ENCODE results near the gene TCEANC2.

TCEANC2 gene

DNA sequence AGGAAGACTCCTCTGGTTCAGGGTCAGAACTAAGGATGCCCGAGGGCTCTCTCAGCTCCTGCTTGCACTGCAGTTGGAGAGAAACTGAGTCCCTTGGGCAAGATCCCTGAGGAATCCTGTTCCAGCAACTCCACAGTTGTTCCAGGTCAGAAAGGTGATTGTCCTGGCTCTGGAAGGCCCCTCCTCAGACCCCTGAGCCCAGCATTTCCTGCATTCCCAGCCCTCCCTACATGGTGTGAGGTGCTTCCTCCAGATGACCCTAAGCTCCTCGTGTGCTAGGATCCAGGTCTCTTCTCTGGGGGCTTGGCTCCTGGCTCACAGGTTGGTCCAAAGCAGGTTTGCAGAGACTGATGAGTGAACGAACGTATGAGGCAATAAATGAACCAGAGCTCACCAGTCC is 46.9 kb upstream of the TCEANC2 start:
- Histone ChIP-seq H3K27ac (ENCODE audit: low read depth, low read length) (no peak overlapping the region), H4K20me1 (ENCODE audit: control insufficient read depth, insufficient read depth, low read depth, low read length) (no peaks in the 10 kb centered on the region), H3K9me2 (replicated peaks; ENCODE audit: control insufficient read depth, low read length) (no peaks in the 10 kb centered on the region), H3K9me3 (ENCODE audit: control insufficient read depth, insufficient read depth, low read length) (no peaks in the 10 kb centered on the region), H3F3A (ENCODE audit: control insufficient read depth, insufficient read depth) (no peaks in the 10 kb centered on the region), H3K4me2 (ENCODE audit: low read length) (no peak overlapping the region), H3K36me3 (ENCODE audit: control insufficient read depth, low read length) (no peaks in the 10 kb centered on the region), H3K79me2 (ENCODE audit: control insufficient read depth, low read length) (no peaks in the 10 kb centered on the region), H3K4me1 (ENCODE audit: control insufficient read depth, low read length) (no peaks in the 10 kb centered on the region), H3K4me3 (ENCODE audit: low read length) (no peak overlapping the region), H3K27me3 (ENCODE audit: control insufficient read depth, low read length) (no peaks in the 10 kb centered on the region)
- TF ChIP-seq, protein P1, sequence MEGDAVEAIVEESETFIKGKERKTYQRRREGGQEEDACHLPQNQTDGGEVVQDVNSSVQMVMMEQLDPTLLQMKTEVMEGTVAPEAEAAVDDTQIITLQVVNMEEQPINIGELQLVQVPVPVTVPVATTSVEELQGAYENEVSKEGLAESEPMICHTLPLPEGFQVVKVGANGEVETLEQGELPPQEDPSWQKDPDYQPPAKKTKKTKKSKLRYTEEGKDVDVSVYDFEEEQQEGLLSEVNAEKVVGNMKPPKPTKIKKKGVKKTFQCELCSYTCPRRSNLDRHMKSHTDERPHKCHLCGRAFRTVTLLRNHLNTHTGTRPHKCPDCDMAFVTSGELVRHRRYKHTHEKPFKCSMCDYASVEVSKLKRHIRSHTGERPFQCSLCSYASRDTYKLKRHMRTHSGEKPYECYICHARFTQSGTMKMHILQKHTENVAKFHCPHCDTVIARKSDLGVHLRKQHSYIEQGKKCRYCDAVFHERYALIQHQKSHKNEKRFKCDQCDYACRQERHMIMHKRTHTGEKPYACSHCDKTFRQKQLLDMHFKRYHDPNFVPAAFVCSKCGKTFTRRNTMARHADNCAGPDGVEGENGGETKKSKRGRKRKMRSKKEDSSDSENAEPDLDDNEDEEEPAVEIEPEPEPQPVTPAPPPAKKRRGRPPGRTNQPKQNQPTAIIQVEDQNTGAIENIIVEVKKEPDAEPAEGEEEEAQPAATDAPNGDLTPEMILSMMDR (IDR thresholded peaks at IDR 0.05; ENCODE audit: low read depth, low read length, poor library complexity, severe bottlenecking): no peak
- no peak for TF ChIP-seq EZH2phosphoT487 (IDR thresholded peaks at IDR 0.05; ENCODE audit: borderline replicate concordance, low read length)

DNA sequence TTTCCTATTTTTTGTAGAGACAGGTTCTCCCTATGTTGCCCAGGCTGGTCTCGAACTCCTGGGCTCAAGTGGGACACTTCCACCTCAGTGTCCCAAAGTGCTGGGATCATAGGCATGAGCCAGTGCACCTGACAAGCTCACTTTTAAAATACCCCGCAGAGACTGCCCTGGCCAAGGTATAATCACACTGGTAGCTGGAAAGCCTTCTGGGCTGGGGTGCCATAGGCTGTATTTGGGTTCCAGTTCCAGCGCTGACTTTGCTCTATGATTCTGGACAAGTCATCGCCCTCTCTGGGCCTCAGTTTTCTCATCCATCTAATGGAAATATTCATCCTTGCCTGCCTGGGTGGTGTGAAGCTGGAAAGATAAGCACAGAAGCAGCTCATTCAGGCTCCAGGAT is 45.8 kb upstream of the TCEANC2 start:
- Histone ChIP-seq H4K20me1 (ENCODE audit: control insufficient read depth, insufficient read depth, low read depth, low read length) (no peaks in the 10 kb centered on the region), H3K4me2 (ENCODE audit: low read length) (no peak overlapping the region), H3K9me2 (replicated peaks; ENCODE audit: control insufficient read depth, low read length) (no peaks in the 10 kb centered on the region), H3F3A (ENCODE audit: control insufficient read depth, insufficient read depth) (no peaks in the 10 kb centered on the region), H3K4me1 (ENCODE audit: control insufficient read depth, low read length) (no peaks in the 10 kb centered on the region), H3K27ac (ENCODE audit: low read depth, low read length) (no peak overlapping the region), H3K4me3 (ENCODE audit: low read length) (no peak overlapping the region), H3K79me2 (ENCODE audit: control insufficient read depth, low read length) (no peaks in the 10 kb centered on the region), H3K9me3 (ENCODE audit: control insufficient read depth, insufficient read depth, low read length) (no peaks in the 10 kb centered on the region), H3K36me3 (ENCODE audit: control insufficient read depth, low read length) (no peaks in the 10 kb centered on the region), H3K27me3 (ENCODE audit: control insufficient read depth, low read length) (no peaks in the 10 kb centered on the region)
- TF ChIP-seq, protein P1 (IDR thresholded peaks at IDR 0.05; ENCODE audit: low read depth, low read length, poor library complexity, severe bottlenecking): no peak
- no peak for TF ChIP-seq EZH2phosphoT487 (IDR thresholded peaks at IDR 0.05; ENCODE audit: borderline replicate concordance, low read length)

DNA sequence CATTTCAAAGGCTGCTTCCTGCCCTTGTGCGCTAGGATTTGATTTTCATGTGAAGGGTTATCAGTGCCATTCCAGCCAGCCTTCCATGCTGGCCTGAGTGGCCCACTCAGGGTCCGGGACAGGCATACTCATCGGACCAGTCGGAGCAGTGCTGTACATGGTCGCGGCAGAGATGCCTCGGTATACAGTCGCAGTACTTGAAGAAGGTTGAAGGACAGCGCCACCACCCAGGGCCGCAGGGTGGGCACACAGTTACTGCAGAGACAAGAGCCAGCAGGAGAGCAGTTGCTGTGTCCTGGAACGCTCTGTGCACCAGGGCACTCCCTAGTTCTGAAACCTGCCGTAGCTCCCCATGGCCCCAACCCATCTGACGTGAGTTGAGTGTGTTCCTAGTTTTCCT is 44.5 kb upstream of the TCEANC2 start:
- Histone ChIP-seq H3K27ac (ENCODE audit: low read depth, low read length) (no peak overlapping the region), H3K4me3 (ENCODE audit: low read length) (no peak overlapping the region), H3K4me2 (ENCODE audit: low read length) (no peak overlapping the region), H4K20me1 (ENCODE audit: control insufficient read depth, insufficient read depth, low read depth, low read length) (no peaks in the 10 kb centered on the region), H3K9me2 (replicated peaks; ENCODE audit: control insufficient read depth, low read length) (no peaks in the 10 kb centered on the region), H3K79me2 (ENCODE audit: control insufficient read depth, low read length) (no peaks in the 10 kb centered on the region), H3F3A (ENCODE audit: control insufficient read depth, insufficient read depth) (no peaks in the 10 kb centered on the region), H3K27me3 (ENCODE audit: control insufficient read depth, low read length) (no peaks in the 10 kb centered on the region), H3K9me3 (ENCODE audit: control insufficient read depth, insufficient read depth, low read length) (no peaks in the 10 kb centered on the region), H3K36me3 (ENCODE audit: control insufficient read depth, low read length) (no peaks in the 10 kb centered on the region), H3K4me1 (ENCODE audit: control insufficient read depth, low read length) (no peaks in the 10 kb centered on the region)
- TF ChIP-seq EZH2phosphoT487 (IDR thresholded peaks at IDR 0.05; ENCODE audit: borderline replicate concordance, low read length): no peak
- TF ChIP-seq, protein P1 (IDR thresholded peaks at IDR 0.05; ENCODE audit: low read depth, low read length, poor library complexity, severe bottlenecking): no peak

DNA sequence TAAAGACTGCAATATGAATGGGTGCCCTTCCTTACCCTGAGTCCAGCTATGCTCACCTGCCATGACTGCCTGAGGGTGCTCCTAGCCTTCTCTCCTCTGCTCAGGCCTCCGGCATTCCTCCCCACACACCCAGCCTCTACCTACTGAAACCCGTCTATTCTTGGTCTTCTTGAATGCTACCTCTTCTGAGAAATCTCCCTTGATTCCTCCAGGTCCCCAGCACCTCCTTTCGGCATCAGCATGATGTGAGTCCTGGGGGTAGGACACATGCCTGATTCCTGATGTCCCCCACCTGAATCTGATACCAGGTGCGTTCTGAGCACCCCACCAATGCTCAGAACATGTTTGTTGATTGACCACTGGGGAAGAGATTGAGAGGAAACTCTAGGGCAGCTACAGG is 44.0 kb upstream of the TCEANC2 start:
- no peaks in the 10 kb centered on the region for H4K20me1 ChIP-seq (ENCODE audit: control insufficient read depth, insufficient read depth, low read depth, low read length)
- no peak overlapping the region for H3K4me2 ChIP-seq (ENCODE audit: low read length)
- H3K27ac ChIP-seq (ENCODE audit: low read depth, low read length): no peak overlapping the region
- H3K9me2 ChIP-seq (replicated peaks; ENCODE audit: control insufficient read depth, low read length): no peaks in the 10 kb centered on the region
- H3K9me3 ChIP-seq (ENCODE audit: control insufficient read depth, insufficient read depth, low read length): no peaks in the 10 kb centered on the region
- H3K79me2 ChIP-seq (ENCODE audit: control insufficient read depth, low read length): no peaks in the 10 kb centered on the region
- no peak overlapping the region for H3K4me3 ChIP-seq (ENCODE audit: low read length)
- H3K4me1 ChIP-seq (ENCODE audit: control insufficient read depth, low read length): no peaks in the 10 kb centered on the region
- no peaks in the 10 kb centered on the region for H3K27me3 ChIP-seq (ENCODE audit: control insufficient read depth, low read length)
- no peaks in the 10 kb centered on the region for H3F3A ChIP-seq (ENCODE audit: control insufficient read depth, insufficient read depth)
- H3K36me3 ChIP-seq (ENCODE audit: control insufficient read depth, low read length): no peaks in the 10 kb centered on the region
- TF ChIP-seq, protein P1 (IDR thresholded peaks at IDR 0.05; ENCODE audit: low read depth, low read length, poor library complexity, severe bottlenecking): no peak

All from DOHH2 (cell line).